GM21390 (cell line): ENCODE measurements around the gene YOD1.

Source experiments
- ATAC-seq: cut with Tn5 transposase; IDR thresholded peaks from one replicate; pipeline ENCODE4 v1.9.1; 2021; ENCODE audit not compliant: unreplicated experiment

YOD1 gene

GRCh38 chr1:207028884-207029650, 21.9 kb downstream of the YOD1 start:
- no peak for ATAC-seq

- ATAC-seq, result no peak
Observed at GRCh38 chr1:207027921-207028320, 23.1 kb downstream of the YOD1 start.

- ATAC-seq, result no peak
Observed at GRCh38 chr1:207027206-207027777, 23.7 kb downstream of the YOD1 start.

- no peak for ATAC-seq
Observed at GRCh38 chr1:207026104-207026534, 24.9 kb downstream of the YOD1 start.

GRCh38 chr1:207025146-207025880, 25.7 kb downstream of the YOD1 start:
- ATAC-seq, result no peak

- ATAC-seq, result no peak
Observed at GRCh38 chr1:207024202-207025145, 26.5 kb downstream of the YOD1 start.

GRCh38 chr1:207022996-207023679, 27.9 kb downstream of the YOD1 start:
- ATAC-seq, result no peak

- ATAC-seq, result no peak
Observed at GRCh38 chr1:207021876-207022596, 29.0 kb downstream of the YOD1 start.

- ATAC-seq, result no peak
Observed at GRCh38 chr1:207021139-207021861, 29.7 kb downstream of the YOD1 start.

- ATAC-seq, result no peak
Observed at GRCh38 chr1:207020709-207021107, 30.3 kb downstream of the YOD1 start.

- ATAC-seq, result no peak
Observed at GRCh38 chr1:207020065-207020708, 30.8 kb downstream of the YOD1 start.

- ATAC-seq, result no peak
Observed at GRCh38 chr1:207019661-207020060, 31.3 kb downstream of the YOD1 start.

- ATAC-seq, result no peak
Observed at GRCh38 chr1:207019161-207019560, 31.8 kb downstream of the YOD1 start.

- no peak for ATAC-seq
Observed at GRCh38 chr1:207018707-207019106, 32.3 kb downstream of the YOD1 start.

GRCh38 chr1:207017615-207018559, 33.1 kb downstream of the YOD1 start:
- no peak for ATAC-seq

GRCh38 chr1:207015791-207016190, 35.2 kb downstream of the YOD1 start:
- ATAC-seq, result no peak

- ATAC-seq, result no peak
Observed at GRCh38 chr1:207014728-207015127, 36.3 kb downstream of the YOD1 start.
